ENCODE results near the gene WAPL.
A peak's percentile ranks its signal among the peaks of the same experiment; 100 is the strongest.

Gene WAPL

GRCh38 chr10:86415583-86415982 is 106.0 kb downstream of the WAPL start:
- Histone ChIP-seq H3K9me3 (ENCODE audit: control insufficient read depth, low read length) (no peaks in the 10 kb centered on the region), H3K27me3 (ENCODE audit: control insufficient read depth, insufficient read depth, low read length) (no peaks in the 10 kb centered on the region), H3K4me3 (ENCODE audit: low read length) (no peak overlapping the region), H3K9ac (ENCODE audit: low read length) (no peak overlapping the region), H3K4me1 (ENCODE audit: control insufficient read depth, insufficient read depth, low read length) (peaks cover 27% of the 10 kb centered on the region), H3K36me3 (ENCODE audit: control insufficient read depth, insufficient read depth, low read length) (no peaks in the 10 kb centered on the region)

GRCh38 chr10:86415116-86415515 is 106.5 kb downstream of the WAPL start:
- no peaks in the 10 kb centered on the region for H3K36me3 ChIP-seq (ENCODE audit: control insufficient read depth, insufficient read depth, low read length)
- H3K9ac ChIP-seq (ENCODE audit: low read length), result no peak overlapping the region
- peaks cover 27% of the 10 kb centered on the region for H3K4me1 ChIP-seq (ENCODE audit: control insufficient read depth, insufficient read depth, low read length)
- no peak overlapping the region for H3K4me3 ChIP-seq (ENCODE audit: low read length)
- H3K27me3 ChIP-seq (ENCODE audit: control insufficient read depth, insufficient read depth, low read length), result no peaks in the 10 kb centered on the region
- no peaks in the 10 kb centered on the region for H3K9me3 ChIP-seq (ENCODE audit: control insufficient read depth, low read length)

GRCh38 chr10:86413046-86413728 is 108.4 kb downstream of the WAPL start:
- Histone ChIP-seq H3K9me3 (ENCODE audit: control insufficient read depth, low read length) (no peaks in the 10 kb centered on the region), H3K36me3 (ENCODE audit: control insufficient read depth, insufficient read depth, low read length) (no peaks in the 10 kb centered on the region), H3K27me3 (ENCODE audit: control insufficient read depth, insufficient read depth, low read length) (no peaks in the 10 kb centered on the region), H3K4me3 (ENCODE audit: low read length) (no peak overlapping the region), H3K4me1 (ENCODE audit: control insufficient read depth, insufficient read depth, low read length) (peaks cover 27% of the 10 kb centered on the region), H3K9ac (ENCODE audit: low read length) (no peak overlapping the region)

GRCh38 chr10:86411852-86412560 is 109.6 kb downstream of the WAPL start:
- no peak overlapping the region for H3K9ac ChIP-seq (ENCODE audit: low read length)
- no peaks in the 10 kb centered on the region for H3K27me3 ChIP-seq (ENCODE audit: control insufficient read depth, insufficient read depth, low read length)
- no peaks in the 10 kb centered on the region for H3K9me3 ChIP-seq (ENCODE audit: control insufficient read depth, low read length)
- H3K4me1 ChIP-seq (ENCODE audit: control insufficient read depth, insufficient read depth, low read length), result peaks cover 27% of the 10 kb centered on the region
- no peak overlapping the region for H3K4me3 ChIP-seq (ENCODE audit: low read length)
- H3K36me3 ChIP-seq (ENCODE audit: control insufficient read depth, insufficient read depth, low read length), result no peaks in the 10 kb centered on the region

GRCh38 chr10:86411281-86411841 is 110.2 kb downstream of the WAPL start:
- no peaks in the 10 kb centered on the region for H3K36me3 ChIP-seq (ENCODE audit: control insufficient read depth, insufficient read depth, low read length)
- H3K9me3 ChIP-seq (ENCODE audit: control insufficient read depth, low read length), result no peaks in the 10 kb centered on the region
- H3K4me3 ChIP-seq (ENCODE audit: low read length), result no peak overlapping the region
- no peaks in the 10 kb centered on the region for H3K27me3 ChIP-seq (ENCODE audit: control insufficient read depth, insufficient read depth, low read length)
- H3K9ac ChIP-seq (ENCODE audit: low read length), result no peak overlapping the region
- H3K4me1 ChIP-seq (ENCODE audit: control insufficient read depth, insufficient read depth, low read length), result peaks cover 27% of the 10 kb centered on the region

- Histone ChIP-seq H3K4me3 (ENCODE audit: low read length) (no peak overlapping the region), H3K4me1 (ENCODE audit: control insufficient read depth, insufficient read depth, low read length) (peaks cover 24% of the 10 kb centered on the region), H3K27me3 (ENCODE audit: control insufficient read depth, insufficient read depth, low read length) (no peaks in the 10 kb centered on the region), H3K36me3 (ENCODE audit: control insufficient read depth, insufficient read depth, low read length) (no peaks in the 10 kb centered on the region), H3K9ac (ENCODE audit: low read length) (no peak overlapping the region), H3K9me3 (ENCODE audit: control insufficient read depth, low read length) (no peaks in the 10 kb centered on the region)
Measured at GRCh38 chr10:86410542-86411124, 111.0 kb downstream of the WAPL start.

GRCh38 chr10:86409183-86409582 is 112.4 kb downstream of the WAPL start:
- H3K9me3 ChIP-seq (ENCODE audit: control insufficient read depth, low read length), result no peaks in the 10 kb centered on the region
- no peaks in the 10 kb centered on the region for H3K36me3 ChIP-seq (ENCODE audit: control insufficient read depth, insufficient read depth, low read length)
- H3K4me3 ChIP-seq (ENCODE audit: low read length), result no peak overlapping the region
- no peak overlapping the region for H3K9ac ChIP-seq (ENCODE audit: low read length)
- H3K27me3 ChIP-seq (ENCODE audit: control insufficient read depth, insufficient read depth, low read length), result no peaks in the 10 kb centered on the region
- peaks cover 19% of the 10 kb centered on the region for H3K4me1 ChIP-seq (ENCODE audit: control insufficient read depth, insufficient read depth, low read length)

GRCh38 chr10:86403183-86403797 is 118.3 kb downstream of the WAPL start:
- Histone ChIP-seq H3K9me3 (ENCODE audit: control insufficient read depth, low read length) (no peaks in the 10 kb centered on the region), H3K4me3 (ENCODE audit: low read length) (no peak overlapping the region), H3K27me3 (ENCODE audit: control insufficient read depth, insufficient read depth, low read length) (no peaks in the 10 kb centered on the region), H3K4me1 (ENCODE audit: control insufficient read depth, insufficient read depth, low read length) (peaks cover 25% of the 10 kb centered on the region), H3K9ac (ENCODE audit: low read length) (no peak overlapping the region), H3K36me3 (ENCODE audit: control insufficient read depth, insufficient read depth, low read length) (no peaks in the 10 kb centered on the region)

- H3K4me1 ChIP-seq (ENCODE audit: control insufficient read depth, insufficient read depth, low read length), result peaks cover 25% of the 10 kb centered on the region
- H3K27me3 ChIP-seq (ENCODE audit: control insufficient read depth, insufficient read depth, low read length), result peaks cover 1% of the 10 kb centered on the region
- H3K4me3 ChIP-seq (ENCODE audit: low read length), result no peak overlapping the region
- H3K9ac ChIP-seq (ENCODE audit: low read length), result no peak overlapping the region
- no peaks in the 10 kb centered on the region for H3K9me3 ChIP-seq (ENCODE audit: control insufficient read depth, low read length)
- H3K36me3 ChIP-seq (ENCODE audit: control insufficient read depth, insufficient read depth, low read length), result no peaks in the 10 kb centered on the region
Measured at GRCh38 chr10:86402283-86402941, 119.2 kb downstream of the WAPL start.

GRCh38 chr10:86401588-86402282 is 119.9 kb downstream of the WAPL start:
- peak overlapping the region; percentile 81 for H3K9ac ChIP-seq (ENCODE audit: low read length)
- peaks cover 25% of the 10 kb centered on the region for H3K4me1 ChIP-seq (ENCODE audit: control insufficient read depth, insufficient read depth, low read length)
- no peaks in the 10 kb centered on the region for H3K9me3 ChIP-seq (ENCODE audit: control insufficient read depth, low read length)
- peaks cover 4% of the 10 kb centered on the region for H3K27me3 ChIP-seq (ENCODE audit: control insufficient read depth, insufficient read depth, low read length)
- H3K4me3 ChIP-seq (ENCODE audit: low read length), result peak overlapping the region; percentile 77
- H3K36me3 ChIP-seq (ENCODE audit: control insufficient read depth, insufficient read depth, low read length), result no peaks in the 10 kb centered on the region

All from mucosa of stomach (tissue), 1 donor.